ENCODE measurements around the gene CD300A.
"Not testable (repeated sequence)": the region's sequence is repeated elsewhere in the genome, so short reads cannot be mapped to it uniquely, and the experiment has no call there.

Gene CD300A

DNA sequence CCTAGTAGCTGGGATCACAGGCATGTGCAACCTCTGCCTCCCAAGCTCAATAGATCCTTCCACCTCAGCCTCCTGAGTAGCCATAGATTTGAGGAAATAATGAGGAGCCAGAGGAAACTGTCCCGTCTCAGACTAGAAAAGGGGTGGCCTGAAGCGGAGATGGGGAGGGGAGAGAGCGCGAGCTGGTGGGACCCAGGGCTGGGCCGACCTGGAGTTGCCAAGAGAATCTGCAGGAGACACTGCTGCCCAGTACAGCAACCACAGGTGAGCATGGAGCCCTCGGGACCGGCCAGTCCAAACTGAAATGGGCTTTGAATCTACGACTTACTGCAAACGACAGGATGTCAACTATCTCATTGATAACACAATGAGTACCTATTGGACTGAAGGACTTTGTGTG is 24.3 kb downstream of the CD300A start:
- H3K4me3 ChIP-seq (ENCODE audit: low read depth, low read length): no peak overlapping the region
- TF ChIP-seq, protein P1, sequence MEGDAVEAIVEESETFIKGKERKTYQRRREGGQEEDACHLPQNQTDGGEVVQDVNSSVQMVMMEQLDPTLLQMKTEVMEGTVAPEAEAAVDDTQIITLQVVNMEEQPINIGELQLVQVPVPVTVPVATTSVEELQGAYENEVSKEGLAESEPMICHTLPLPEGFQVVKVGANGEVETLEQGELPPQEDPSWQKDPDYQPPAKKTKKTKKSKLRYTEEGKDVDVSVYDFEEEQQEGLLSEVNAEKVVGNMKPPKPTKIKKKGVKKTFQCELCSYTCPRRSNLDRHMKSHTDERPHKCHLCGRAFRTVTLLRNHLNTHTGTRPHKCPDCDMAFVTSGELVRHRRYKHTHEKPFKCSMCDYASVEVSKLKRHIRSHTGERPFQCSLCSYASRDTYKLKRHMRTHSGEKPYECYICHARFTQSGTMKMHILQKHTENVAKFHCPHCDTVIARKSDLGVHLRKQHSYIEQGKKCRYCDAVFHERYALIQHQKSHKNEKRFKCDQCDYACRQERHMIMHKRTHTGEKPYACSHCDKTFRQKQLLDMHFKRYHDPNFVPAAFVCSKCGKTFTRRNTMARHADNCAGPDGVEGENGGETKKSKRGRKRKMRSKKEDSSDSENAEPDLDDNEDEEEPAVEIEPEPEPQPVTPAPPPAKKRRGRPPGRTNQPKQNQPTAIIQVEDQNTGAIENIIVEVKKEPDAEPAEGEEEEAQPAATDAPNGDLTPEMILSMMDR (IDR thresholded peaks at IDR 0.05; ENCODE audit: control insufficient read depth, extremely low read depth, insufficient read depth): no peak
- DNase-seq (ENCODE audit: low read depth): no peak

DNA sequence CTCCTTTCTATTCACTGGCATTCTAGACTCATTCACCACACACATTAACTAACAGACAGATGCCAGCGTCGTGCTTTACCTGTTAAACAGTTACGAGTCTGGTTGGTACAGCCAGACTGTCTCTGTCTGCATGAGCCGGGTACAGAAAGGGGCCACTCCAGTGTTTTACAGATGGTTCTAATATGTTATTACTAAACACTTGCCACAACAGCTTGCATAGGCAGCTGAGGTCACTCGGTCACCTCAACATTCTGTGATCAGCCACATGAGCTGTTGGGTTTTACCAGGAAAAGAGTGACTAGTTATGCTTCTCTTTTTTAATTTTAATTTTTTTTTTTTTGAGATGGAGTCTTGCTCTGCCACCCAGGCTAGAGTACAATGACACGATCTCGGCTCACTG is 25.2 kb downstream of the CD300A start:
- TF ChIP-seq, protein P1 (IDR thresholded peaks at IDR 0.05; ENCODE audit: control insufficient read depth, extremely low read depth, insufficient read depth): no peak
- no peak overlapping the region for H3K4me3 ChIP-seq (ENCODE audit: low read depth, low read length)
- no peak for DNase-seq (ENCODE audit: low read depth)

DNA sequence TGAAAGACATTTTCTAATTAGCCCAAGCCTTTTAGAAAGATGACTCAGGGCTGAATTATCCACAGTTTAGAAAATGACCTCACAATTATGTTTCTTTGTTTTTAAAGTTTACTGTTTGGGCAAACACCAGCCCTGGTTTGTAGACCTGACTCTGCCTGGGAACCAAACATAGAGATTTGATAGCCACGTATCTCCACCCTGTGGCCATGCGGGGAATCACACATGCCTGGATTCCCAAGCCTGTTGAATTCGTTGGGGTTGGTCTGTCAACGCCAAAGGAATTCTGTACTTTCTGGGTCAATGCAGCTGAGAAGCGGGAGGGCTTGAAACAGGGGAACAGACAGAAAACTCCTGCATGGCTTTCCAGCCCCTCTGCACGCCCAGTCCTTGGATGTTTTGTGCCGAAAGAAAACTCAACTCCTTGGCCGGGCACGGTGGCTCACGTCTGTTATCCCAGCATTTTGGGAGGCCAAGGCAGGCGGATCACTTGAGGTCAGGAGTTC is 26.9 kb downstream of the CD300A start:
- TF ChIP-seq, protein P1 (IDR thresholded peaks at IDR 0.05; ENCODE audit: control insufficient read depth, extremely low read depth, insufficient read depth): peak; percentile 90
- no peak overlapping the region for H3K4me3 ChIP-seq (ENCODE audit: low read depth, low read length)
- DNase-seq (ENCODE audit: low read depth): peak; percentile 45

GRCh38 chr17:74497471-74497870 is 31.0 kb downstream of the CD300A start:
- H3K4me3 ChIP-seq (ENCODE audit: low read depth, low read length): no peak overlapping the region
- no peak for DNase-seq (ENCODE audit: low read depth)
- TF ChIP-seq, protein P1 (IDR thresholded peaks at IDR 0.05; ENCODE audit: control insufficient read depth, extremely low read depth, insufficient read depth): no peak

DNA sequence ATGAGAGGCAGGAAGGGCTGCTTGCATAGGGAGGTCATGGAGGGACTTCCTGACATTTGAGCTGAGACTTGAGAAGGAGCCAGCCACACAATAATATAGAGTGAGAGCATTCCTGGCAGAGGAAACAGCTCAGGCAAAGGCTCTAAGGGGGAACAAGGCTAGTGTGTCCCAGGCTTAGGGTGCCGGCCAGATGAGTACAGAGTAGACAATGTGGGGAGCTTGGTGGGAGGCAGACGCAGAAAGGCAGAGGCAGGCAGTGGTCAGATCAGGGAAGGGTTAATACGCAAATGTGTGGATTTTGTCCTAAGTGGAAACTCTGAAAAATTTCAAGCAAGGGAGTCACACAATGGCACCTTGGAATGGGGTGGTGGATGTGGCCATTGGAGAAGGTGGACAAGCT is 33.6 kb downstream of the CD300A start:
- TF ChIP-seq, protein P1 (IDR thresholded peaks at IDR 0.05; ENCODE audit: control insufficient read depth, extremely low read depth, insufficient read depth): no peak
- no peak overlapping the region for H3K4me3 ChIP-seq (ENCODE audit: low read depth, low read length)
- DNase-seq (ENCODE audit: low read depth): no peak

DNA sequence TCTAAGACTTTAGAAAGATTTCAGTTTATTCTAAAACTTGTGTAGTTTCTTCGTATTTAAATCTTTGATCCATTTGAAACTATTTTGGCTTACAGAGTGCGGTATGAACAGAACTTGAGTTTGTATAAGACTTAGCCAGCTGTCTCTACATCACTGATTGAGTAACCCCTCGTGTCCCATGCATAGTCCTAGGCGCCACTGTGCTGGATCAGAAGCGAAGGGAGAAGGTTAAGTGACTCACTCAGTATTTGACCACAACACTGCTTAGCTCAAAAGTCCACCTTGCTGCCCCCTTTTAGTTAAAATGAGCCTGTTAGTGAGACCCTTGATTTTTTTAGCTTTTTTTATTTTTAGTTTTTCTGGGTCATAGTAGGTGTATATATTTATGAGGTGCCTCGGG is 36.4 kb downstream of the CD300A start:
- no peak overlapping the region for H3K4me3 ChIP-seq (ENCODE audit: low read depth, low read length)
- TF ChIP-seq, protein P1 (IDR thresholded peaks at IDR 0.05; ENCODE audit: control insufficient read depth, extremely low read depth, insufficient read depth): no peak
- DNase-seq (ENCODE audit: low read depth): no peak

- DNase-seq (ENCODE audit: low read depth); H3K4me3 ChIP-seq (ENCODE audit: low read depth, low read length): not testable (repeated sequence)
These were observed 37.5 kb downstream of the CD300A start for GRCh38 chr17:74503949-74504348.
